Measurements from ENCODE around the gene BAD. TPM values are rescaled to one million over a fixed set of nuclear protein-coding genes. Genes with fewer than 3 reads are reported as not detected.
"Not testable (repeated sequence)": the region's sequence is repeated elsewhere in the genome, so short reads cannot be mapped to it uniquely, and the experiment has no call there.

Gene BAD
- total and polyA plus RNA-seq, 12 donors = 9.5 to 219 (median 101) TPM

- no peaks in the 10 kb centered on the region for H3K9me3 ChIP-seq (replicated peaks in 1 of 3)
- intact Hi-C loops (cut with DNase I) = no loop called here
- TF ChIP-seq POLR2A (IDR thresholded peaks at IDR 0.05) = no peak
- TF ChIP-seq, protein P1, sequence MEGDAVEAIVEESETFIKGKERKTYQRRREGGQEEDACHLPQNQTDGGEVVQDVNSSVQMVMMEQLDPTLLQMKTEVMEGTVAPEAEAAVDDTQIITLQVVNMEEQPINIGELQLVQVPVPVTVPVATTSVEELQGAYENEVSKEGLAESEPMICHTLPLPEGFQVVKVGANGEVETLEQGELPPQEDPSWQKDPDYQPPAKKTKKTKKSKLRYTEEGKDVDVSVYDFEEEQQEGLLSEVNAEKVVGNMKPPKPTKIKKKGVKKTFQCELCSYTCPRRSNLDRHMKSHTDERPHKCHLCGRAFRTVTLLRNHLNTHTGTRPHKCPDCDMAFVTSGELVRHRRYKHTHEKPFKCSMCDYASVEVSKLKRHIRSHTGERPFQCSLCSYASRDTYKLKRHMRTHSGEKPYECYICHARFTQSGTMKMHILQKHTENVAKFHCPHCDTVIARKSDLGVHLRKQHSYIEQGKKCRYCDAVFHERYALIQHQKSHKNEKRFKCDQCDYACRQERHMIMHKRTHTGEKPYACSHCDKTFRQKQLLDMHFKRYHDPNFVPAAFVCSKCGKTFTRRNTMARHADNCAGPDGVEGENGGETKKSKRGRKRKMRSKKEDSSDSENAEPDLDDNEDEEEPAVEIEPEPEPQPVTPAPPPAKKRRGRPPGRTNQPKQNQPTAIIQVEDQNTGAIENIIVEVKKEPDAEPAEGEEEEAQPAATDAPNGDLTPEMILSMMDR (IDR thresholded peaks at IDR 0.05) = no peak
- WGBS, 4 donors = 60 to 90% (median 86%) methylated on average over 1 to 4 of the region's 4 CpGs
- no peak for DNase-seq
- H3K27me3 ChIP-seq = no peaks in the 10 kb centered on the region
- no peak overlapping the region for H3K4me3 ChIP-seq
- H3K36me3 ChIP-seq (replicated peaks in 1 of 2) = peaks cover 0 to 4% of the 10 kb centered on the region in 2 donors
- no peak overlapping the region for H3K27ac ChIP-seq
- H3K4me1 ChIP-seq (replicated peaks in 1 of 2) = peaks cover 40 to 49% of the 10 kb centered on the region in 2 donors
Observed at GRCh38 chr11:64249038-64249437, 35.4 kb downstream of the BAD start.

DNA sequence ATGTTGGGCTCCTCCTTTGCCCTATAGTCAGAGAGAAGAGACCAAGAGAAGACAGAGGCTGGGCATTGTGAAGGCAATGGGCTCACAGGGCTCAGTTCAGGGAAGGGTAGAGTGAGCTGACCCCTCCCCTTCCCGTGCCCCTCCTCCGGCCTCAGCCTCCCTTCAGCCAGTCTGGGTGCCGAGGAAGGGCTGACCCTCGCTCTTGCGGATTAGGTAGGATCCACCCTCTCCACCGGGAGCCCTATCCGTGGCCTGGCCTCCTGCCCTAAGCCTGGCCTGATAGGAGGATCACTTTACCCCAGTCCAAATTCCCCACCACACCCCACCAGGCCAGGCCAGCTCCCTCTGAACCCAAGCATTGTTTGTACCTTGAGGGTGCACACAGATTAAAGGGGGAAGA is 35.9 kb downstream of the BAD start:
- WGBS, 4 donors = 64 to 80% (median 75%) methylated on average over 4 to 7 of the region's 7 CpGs
- Histone ChIP-seq H3K27ac (no peak overlapping the region), H3K4me1 (replicated peaks in 1 of 2) (peaks cover 37 to 45% of the 10 kb centered on the region in 2 donors), H3K36me3 (replicated peaks in 1 of 2) (peaks cover 0 to 7% of the 10 kb centered on the region in 2 donors), H3K27me3 (no peaks in the 10 kb centered on the region), H3K9me3 (replicated peaks in 1 of 3) (no peaks in the 10 kb centered on the region), H3K4me3 (no peak overlapping the region)
- TF ChIP-seq, protein P1 (IDR thresholded peaks at IDR 0.05) = no peak
- no peak for TF ChIP-seq POLR2A (IDR thresholded peaks at IDR 0.05)
- peak in 1 of 7 donors; percentile 17 for DNase-seq
- intact Hi-C loops (cut with DNase I) = no loop called here

DNA sequence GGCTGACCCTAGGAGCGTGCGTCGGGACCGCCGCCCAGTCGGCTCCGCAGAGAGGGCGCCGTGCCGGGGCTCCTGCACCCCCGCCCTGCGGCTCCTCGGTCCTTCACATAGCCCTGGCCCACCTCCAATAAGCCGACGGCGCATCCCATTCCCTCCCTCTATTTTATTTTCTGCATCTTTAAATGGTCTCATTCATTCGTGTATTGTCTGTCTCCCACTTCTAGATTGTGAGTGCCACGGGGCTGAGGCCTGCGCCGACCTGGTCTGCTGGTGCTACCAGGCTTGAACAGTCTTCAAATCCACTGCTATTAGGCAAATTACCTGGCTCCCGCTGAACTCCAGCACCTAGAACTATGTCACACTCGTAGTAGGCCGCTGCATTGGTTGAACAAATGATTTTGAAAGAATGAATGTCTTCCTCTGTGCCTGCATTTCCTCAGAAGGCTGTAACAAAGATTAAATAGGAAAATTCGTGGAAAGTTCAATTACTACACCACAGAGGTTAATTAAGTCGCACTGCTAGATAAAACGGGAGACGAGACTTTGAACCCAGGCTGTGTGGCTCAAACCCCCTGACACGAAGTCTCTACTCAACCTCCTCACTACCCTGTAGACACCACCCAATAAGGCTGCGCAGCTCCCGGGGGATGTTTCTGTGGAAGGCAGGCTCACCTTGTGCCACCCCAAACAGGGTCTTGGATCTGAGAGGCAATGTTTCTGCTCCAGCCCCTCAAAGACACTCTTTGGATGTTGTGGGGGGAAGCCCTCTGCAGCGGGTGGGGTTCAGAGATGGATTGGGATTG is 36.5 kb downstream of the BAD start:
- Histone ChIP-seq H3K4me3 (peak overlapping the region in 2 of 4 donors; percentile 72 to 82), H3K27me3 (no peaks in the 10 kb centered on the region), H3K36me3 (replicated peaks in 1 of 2) (peaks cover 0 to 12% of the 10 kb centered on the region in 2 donors), H3K27ac (peak overlapping the region in 4 of 5 donors; percentile 68 to 90 (median 87)), H3K9me3 (replicated peaks in 1 of 3) (no peaks in the 10 kb centered on the region), H3K4me1 (replicated peaks in 1 of 2) (peaks cover 32 to 44% of the 10 kb centered on the region in 2 donors)
- intact Hi-C loops (cut with DNase I) = no loop called here
- DNase-seq = peak in 2 of 7 donors; percentile 32 to 33
- WGBS, 4 donors = 33 to 44% (median 41%) methylated on average over 28 to 31 of the region's 31 CpGs
- TF ChIP-seq, protein P1 (IDR thresholded peaks at IDR 0.05) = no peak
- TF ChIP-seq POLR2A (IDR thresholded peaks at IDR 0.05) = no peak

GRCh38 chr11:64246871-64247728 is 37.4 kb downstream of the BAD start, which contains the start of gene PPP1R14B:
TSS of gene PPP1R14B (minus strand) at chr11:64246943. CDS start at chr11:64246673, 270 bp downstream.
- peak within 1 kb of the TSS; percentile 85 to 90 (median 87) for H3K27ac ChIP-seq
- peaks cover 32 to 44% of the 10 kb centered on the region in 2 donors for H3K4me1 ChIP-seq (replicated peaks in 1 of 2)
- intact Hi-C loops (cut with DNase I) = no loop called here
- TF ChIP-seq, protein P1 (IDR thresholded peaks at IDR 0.05) = peak in 4 of 6 experiments; percentile 13 to 27 (median 24)
- peak in 1 of 2 donors; percentile 18 for TF ChIP-seq POLR2A (IDR thresholded peaks at IDR 0.05)
- no peaks in the 10 kb centered on the region for H3K9me3 ChIP-seq (replicated peaks in 1 of 3)
- 0% methylated on average over 19 to 74 of the region's 74 CpGs for WGBS, 4 donors
- H3K36me3 ChIP-seq (replicated peaks in 1 of 2) = peaks cover 0 to 12% of the 10 kb centered on the region in 2 donors
- DNase-seq = peak; percentile 87 to 92 (median 90)
- H3K27me3 ChIP-seq = no peaks in the 10 kb centered on the region
- H3K4me3 ChIP-seq = peak within 1 kb of the TSS; percentile 72 to 82 (median 76)

DNA sequence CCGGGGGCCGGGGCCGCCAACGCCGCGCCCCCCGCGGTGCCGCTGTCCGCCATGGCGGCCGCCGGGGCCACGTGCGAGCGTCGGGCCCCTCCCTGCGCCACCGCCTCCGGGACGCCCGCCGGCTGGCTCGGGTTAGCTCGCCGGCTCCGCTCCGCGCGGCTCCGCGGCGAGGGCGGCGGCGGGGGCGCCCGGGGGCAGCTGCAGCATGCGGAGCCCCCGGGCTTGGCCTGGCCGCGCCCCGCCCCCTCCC is 37.9 kb downstream of the BAD start:
- WGBS, 4 donors = 0 to 1% (median 0%) methylated on average over 15 to 41 of the region's 43 CpGs; no CpG with 5 or more reads in 1 of the 4 donors
- H3K9me3 ChIP-seq (replicated peaks in 1 of 3); DNase-seq; H3K27me3 ChIP-seq; intact Hi-C loops (cut with DNase I): not testable (repeated sequence)
- peak overlapping the region in 2 of 4 donors; percentile 59 to 72 for H3K4me3 ChIP-seq
- H3K27ac ChIP-seq = peak overlapping the region in 3 of 5 donors; percentile 84 to 90 (median 87)
- peaks cover 0 to 12% of the 10 kb centered on the region in 2 donors for H3K36me3 ChIP-seq (replicated peaks in 1 of 2)
- H3K4me1 ChIP-seq (replicated peaks in 1 of 2) = peaks cover 33 to 44% of the 10 kb centered on the region in 2 donors
